Measurements from ENCODE around the gene CSNK1A1. TPM values are rescaled to one million over a fixed set of nuclear protein-coding genes. Genes with fewer than 3 reads are reported as not detected.
"Not testable (repeated sequence)": the region's sequence is repeated elsewhere in the genome, so short reads cannot be mapped to it uniquely, and the experiment has no call there.

CSNK1A1 gene
- total RNA-seq, 1 donor from 2014 or later: 202 TPM

DNA sequence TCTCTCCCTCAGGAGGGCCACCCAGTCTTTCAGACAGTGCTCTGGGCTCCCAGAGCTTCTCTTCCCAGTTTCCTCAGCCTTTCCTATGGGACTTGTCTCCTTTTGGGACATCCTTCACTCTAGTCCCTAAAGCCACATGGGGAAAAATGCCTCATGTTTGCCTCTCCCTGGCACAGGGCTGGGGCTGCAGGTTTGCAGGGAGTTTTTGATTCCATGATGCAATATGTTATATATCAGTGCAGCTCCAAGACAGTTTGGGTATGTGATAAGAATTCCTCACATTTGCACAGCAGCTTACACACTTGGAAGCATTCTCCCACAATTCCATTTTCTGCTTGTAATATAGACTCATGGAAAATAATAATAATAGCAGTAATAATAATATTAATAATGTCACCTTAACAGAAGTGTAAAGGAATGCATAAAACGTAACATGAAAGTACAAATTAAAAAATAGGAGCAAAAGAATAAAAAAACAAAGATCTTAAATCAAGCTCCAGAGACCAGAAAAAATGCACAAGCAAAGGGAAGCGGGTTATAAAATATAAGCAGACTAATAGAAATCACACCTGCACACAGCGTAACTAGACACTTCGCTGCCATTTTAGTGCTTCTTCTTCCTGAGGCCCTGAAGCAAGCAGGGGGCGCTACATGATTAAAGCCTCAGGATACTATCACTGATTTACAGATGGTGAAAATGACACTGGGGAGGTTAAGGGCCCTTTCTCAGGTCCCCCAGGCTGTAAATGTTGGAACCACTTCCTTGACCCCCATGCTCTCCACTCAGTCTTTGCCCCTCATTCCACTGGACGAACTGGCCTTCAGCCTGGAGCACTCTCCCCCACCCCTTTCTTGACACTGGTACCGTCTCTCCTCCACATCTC is 102.2 kb downstream of the CSNK1A1 start:
- intact Hi-C loops (cut with DNase I): no loop called here
- no peak for ATAC-seq
- DNase-seq (ENCODE audit: missing footprints): no peak

DNA sequence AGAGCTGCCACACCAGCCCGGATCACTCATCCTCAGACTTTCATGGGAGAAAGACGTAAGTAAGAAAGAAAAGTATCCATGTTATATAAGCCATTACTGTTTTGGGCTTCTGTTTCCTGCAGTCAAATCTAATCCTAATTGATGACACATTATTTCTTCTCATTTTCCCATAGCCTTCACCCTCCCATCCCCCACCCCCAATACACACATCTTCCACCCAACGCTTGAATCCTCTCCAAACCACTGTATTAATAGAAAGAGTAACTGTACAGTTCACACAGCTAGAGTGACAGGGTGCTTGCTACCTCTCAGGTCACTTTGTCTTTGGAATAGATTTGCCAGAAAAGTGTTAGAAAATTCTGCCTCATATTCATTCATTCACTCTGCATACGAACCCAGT is 102.8 kb downstream of the CSNK1A1 start:
- ATAC-seq: no peak
- intact Hi-C loops (cut with DNase I): no loop called here
- no peak for DNase-seq (ENCODE audit: missing footprints)

DNA sequence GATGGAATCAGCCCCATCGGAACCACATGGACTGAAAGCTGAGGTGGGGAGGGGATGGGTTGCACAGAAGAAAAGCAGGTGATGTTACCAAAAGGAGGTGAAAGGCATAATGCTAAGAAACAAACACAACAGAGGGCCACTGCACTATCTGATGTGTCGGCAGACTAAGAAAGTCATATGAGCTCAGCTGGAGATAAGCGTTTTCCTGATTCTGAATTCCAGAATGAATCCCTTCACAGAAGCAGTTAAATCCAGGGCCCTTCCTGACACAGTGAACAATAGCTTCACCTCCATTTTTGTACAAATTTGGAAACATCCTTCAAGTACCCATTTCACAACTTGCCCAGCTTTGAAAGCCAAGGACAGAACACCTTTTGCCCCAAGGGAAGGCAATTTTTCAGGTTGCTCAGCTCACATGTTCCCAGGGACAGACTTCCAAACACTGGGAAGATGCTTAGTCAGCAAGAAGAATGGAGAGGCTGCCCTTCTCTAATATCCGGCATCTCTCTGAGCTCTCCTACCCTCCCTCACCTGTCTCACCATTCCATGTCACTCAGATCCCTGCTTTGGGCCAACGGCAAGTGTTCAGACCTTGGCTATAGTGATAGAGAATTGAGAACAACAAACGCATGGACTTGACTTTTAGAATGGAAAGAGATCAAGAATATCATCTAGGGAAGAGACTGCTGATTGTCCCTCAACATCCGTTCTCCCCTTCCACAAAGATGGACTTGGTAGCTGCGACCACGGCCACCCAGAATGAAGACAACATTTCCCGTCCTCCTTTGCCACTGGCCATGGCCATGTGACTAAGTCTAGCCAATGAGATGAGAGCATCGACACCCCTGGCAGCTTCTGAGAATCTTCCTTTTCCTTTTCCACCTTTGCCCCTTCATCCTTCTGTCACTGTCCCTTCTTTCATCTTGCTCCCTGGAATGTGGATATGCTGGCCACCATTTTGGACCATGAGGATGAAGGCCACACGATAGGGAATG is 103.6 kb downstream of the CSNK1A1 start:
- no peak for ATAC-seq
- intact Hi-C loops (cut with DNase I): no loop called here

DNA sequence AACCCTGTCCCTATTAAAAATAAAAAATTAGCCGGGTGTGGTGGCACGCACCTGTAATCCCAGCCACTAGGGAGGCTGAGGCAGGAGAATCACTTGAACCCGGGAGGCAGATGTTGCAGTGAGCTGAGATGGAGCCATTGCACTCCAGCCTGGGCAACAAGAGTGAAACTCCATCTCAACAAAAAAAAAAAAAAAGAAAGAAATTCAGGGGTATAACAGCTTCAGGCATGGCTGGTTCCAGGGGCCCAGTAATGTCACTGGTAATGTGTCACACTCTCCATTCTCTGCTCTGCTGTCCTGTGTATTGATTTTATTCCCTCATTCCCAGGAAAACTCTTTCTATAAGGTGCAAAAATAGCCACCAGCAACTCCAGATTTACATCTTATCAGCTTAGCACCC is 104.4 kb downstream of the CSNK1A1 start:
- intact Hi-C loops (cut with DNase I); ATAC-seq; DNase-seq (ENCODE audit: missing footprints): not testable (repeated sequence)

More for the DNA sequence above, 103.6 kb downstream of the CSNK1A1 start:
- no peak for DNase-seq (ENCODE audit: missing footprints)

DNA sequence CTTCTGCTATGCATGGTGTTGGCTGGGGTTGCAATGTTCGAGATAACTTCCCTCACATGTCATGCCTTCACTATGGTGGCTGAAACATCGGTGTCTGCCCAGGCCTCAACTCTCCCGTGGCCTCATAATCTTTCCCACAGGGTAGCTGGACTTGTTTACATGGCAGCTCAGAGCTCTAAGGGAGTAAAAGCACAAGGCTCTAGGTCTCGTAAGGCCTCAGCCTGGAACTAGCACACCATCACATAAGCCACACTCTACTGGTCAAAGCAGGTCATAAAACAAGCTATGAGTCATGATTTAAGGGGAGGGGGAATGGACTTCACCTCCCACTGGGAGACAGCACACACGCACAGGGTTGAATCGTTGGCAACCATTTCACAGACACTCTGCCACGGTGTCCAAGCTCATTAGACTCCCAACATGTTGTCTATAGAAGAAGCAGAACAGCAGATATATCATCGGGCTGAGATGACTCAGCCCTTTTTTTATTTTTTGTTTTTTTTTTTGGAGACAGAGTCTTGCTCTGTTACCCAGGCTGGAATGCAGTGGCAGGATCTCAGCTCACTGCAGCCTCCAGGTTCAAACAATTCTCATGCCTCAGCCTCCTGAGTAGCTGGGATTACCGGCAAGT is 105.4 kb downstream of the CSNK1A1 start:
- ATAC-seq (peak; percentile 56), DNase-seq (ENCODE audit: missing footprints) (no peak)
- intact Hi-C loops (cut with DNase I): no loop called here

DNA sequence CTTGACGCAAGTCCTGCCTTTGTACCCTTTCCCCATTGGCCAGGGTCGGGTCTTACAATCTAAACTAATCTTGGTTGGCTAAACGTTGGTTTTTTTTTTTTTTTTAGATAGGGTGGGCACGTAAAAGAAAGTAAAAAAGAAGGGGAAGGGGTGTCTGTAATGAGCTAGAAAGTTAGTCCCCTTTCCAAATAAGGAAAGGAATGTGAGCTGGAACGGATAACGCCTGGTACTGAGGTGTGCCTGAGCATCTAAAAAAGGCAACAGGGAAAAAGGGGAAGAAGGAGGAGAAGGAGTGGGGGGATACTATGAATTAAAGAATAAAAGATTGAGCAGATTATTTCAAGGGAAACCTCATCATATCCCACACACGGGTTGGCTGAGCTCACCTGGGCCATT is 105.9 kb downstream of the CSNK1A1 start:
- DNase-seq (ENCODE audit: missing footprints): no peak
- intact Hi-C loops (cut with DNase I): no loop called here

DNA sequence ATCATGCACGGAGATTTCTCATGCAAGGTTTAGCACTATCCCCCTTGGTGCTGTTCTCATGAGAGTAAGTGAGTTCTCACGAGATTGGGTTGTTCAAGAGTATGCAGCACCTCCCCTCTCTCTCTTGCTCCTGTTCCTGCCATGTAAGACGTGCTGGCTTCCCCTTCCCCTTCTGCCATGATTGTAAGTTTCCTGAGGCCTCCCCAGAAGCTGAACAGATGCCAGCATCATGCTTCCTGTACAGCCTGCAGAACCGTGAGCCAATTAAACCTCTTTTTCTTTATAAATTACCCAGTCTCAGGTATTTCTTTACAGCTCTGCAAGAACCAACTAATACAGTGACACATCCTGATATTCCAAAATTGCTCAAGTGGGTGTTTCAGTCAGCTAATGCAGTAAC is 106.8 kb downstream of the CSNK1A1 start:
- intact Hi-C loops (cut with DNase I): loop anchor here (5.0 kb wide), 2 partner anchors 173 to 177 kb away; no protein-coding TSS in a partner anchor
- DNase-seq (ENCODE audit: missing footprints): peak; percentile 5
- ATAC-seq: not testable (repeated sequence)

More for the DNA sequence above, 105.9 kb downstream of the CSNK1A1 start:
- ATAC-seq: no peak

DNA sequence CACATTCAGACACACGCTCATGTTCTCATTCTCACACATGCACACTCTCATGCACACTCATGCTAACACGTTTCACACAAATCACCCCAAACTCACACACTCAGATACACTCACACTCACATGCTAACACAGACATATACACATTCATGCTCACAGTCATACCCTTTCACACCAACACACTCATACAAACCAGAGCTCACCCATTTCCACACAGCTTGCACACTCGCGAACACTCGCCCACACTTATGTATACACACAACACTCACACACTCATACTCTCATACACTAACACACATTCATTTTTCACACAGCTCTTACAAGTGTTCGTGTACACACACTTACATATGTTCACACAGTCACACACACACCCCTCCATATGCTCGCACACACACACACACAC is 108.0 kb downstream of the CSNK1A1 start:
- DNase-seq (ENCODE audit: missing footprints) (peak; percentile 23), ATAC-seq (no peak)
- intact Hi-C loops (cut with DNase I): loop anchor here (2.0 to 5.0 kb wide), 3 partner anchors 120 to 176 kb away; no protein-coding TSS in a partner anchor

DNA sequence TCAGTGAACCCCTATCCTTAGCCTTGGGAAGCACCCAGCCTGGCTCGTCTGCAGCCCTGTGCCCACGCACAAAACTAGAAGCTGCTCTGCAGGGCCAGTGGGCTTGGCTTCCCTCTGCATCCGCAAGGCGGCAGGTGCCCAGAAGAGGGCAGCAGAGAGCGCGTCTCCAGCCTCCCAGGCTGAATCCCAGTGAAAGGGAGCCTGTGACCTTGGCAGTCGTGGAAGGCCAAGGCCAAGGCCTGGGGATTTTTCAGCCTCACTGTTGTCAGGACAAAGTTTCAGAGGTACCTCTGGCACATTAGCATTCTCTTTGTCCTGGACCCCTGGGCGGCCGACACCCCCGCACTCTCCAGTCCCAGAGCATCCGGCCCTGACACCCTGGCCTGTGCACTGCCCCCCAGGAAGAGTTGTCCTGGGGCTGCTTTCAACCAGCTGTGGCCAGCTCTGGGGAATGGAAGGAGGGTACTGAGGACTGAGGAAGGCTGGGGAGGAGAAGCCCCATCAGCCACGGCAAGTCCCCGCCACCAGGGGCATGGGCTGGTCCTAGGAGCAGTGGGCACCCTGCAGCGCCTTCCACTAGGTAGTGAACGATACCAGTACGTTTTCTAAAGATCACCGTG is 108.6 kb downstream of the CSNK1A1 start:
- ATAC-seq (peak; percentile 83), DNase-seq (ENCODE audit: missing footprints) (peak; percentile 90)
- intact Hi-C loops (cut with DNase I): loop anchor here (1.0 to 5.0 kb wide), 4 partner anchors 109 to 175 kb away; partner anchors contain the start of gene CSNK1A1

Other genes starting within 250 kb of the CSNK1A1 start
- 11.6 TPM for gene GRPEL2, start 205.9 kb downstream of the CSNK1A1 start, total RNA-seq
- gene PCYOX1L, start 193.4 kb downstream of the CSNK1A1 start, total RNA-seq: 2.7 TPM
- gene IL17B, start 172.1 kb downstream of the CSNK1A1 start, total RNA-seq: not detected
- gene ARHGEF37, start 30.1 kb upstream of the CSNK1A1 start, total RNA-seq: 32.2 TPM
- gene PPARGC1B, start 178.9 kb upstream of the CSNK1A1 start, total RNA-seq: 30.1 TPM

Data from Right ventricle myocardium inferior (tissue), 1 donor.